GM12891 (cell line): Measurements from ENCODE around the gene SLC7A6.

Experiments used
- PAX5 ChIP-seq: IDR thresholded peaks from 2 replicates; pipeline ENCODE4 v1.6.1; 2011; ENCODE audit warnings: low read length, moderate library complexity, mild to moderate bottlenecking; ENCODE audit not compliant: insufficient read depth, severe bottlenecking
- POLR2A ChIP-seq: IDR thresholded peaks from 2 replicates; pipeline ENCODE4 v1.6.1; 2011; ENCODE audit warnings: low read depth, low read length, control low read depth
- POLR2AphosphoS5 ChIP-seq: IDR thresholded peaks from 2 replicates; pipeline ENCODE4 v1.6.1; 2011; ENCODE audit warnings: low read depth, low read length, control low read depth
- SPI1 ChIP-seq: IDR thresholded peaks from 2 replicates; pipeline ENCODE4 v1.6.1; 2011; ENCODE audit warnings: low read depth, low read length, control low read depth
- TAF1 ChIP-seq: IDR thresholded peaks from 2 replicates; pipeline ENCODE4 v1.6.1; 2011; ENCODE audit warnings: low read depth, low read length, control low read depth

- no peak for TF ChIP-seq POLR2AphosphoS5
- TF ChIP-seq POLR2A = no peak
- no peak for TF ChIP-seq SPI1
- TF ChIP-seq TAF1 = no peak
- no peak for TF ChIP-seq PAX5
Observed at GRCh38 chr16:68344252-68344651, 79.9 kb downstream of the SLC7A6 start.
